GM19099 (cell line): Measurements from ENCODE around the gene MAP3K15.
A peak's percentile ranks its signal among the peaks of the same experiment; 100 is the strongest.

Source experiments
- POLR2A ChIP-seq: IDR thresholded peaks from 3 replicates; pipeline ENCODE4 v1.6.1; 2011; ENCODE audit warnings: low read depth; ENCODE audit not compliant: insufficient read length; ENCODE audit errors: extremely low read depth

Gene MAP3K15, protein sequence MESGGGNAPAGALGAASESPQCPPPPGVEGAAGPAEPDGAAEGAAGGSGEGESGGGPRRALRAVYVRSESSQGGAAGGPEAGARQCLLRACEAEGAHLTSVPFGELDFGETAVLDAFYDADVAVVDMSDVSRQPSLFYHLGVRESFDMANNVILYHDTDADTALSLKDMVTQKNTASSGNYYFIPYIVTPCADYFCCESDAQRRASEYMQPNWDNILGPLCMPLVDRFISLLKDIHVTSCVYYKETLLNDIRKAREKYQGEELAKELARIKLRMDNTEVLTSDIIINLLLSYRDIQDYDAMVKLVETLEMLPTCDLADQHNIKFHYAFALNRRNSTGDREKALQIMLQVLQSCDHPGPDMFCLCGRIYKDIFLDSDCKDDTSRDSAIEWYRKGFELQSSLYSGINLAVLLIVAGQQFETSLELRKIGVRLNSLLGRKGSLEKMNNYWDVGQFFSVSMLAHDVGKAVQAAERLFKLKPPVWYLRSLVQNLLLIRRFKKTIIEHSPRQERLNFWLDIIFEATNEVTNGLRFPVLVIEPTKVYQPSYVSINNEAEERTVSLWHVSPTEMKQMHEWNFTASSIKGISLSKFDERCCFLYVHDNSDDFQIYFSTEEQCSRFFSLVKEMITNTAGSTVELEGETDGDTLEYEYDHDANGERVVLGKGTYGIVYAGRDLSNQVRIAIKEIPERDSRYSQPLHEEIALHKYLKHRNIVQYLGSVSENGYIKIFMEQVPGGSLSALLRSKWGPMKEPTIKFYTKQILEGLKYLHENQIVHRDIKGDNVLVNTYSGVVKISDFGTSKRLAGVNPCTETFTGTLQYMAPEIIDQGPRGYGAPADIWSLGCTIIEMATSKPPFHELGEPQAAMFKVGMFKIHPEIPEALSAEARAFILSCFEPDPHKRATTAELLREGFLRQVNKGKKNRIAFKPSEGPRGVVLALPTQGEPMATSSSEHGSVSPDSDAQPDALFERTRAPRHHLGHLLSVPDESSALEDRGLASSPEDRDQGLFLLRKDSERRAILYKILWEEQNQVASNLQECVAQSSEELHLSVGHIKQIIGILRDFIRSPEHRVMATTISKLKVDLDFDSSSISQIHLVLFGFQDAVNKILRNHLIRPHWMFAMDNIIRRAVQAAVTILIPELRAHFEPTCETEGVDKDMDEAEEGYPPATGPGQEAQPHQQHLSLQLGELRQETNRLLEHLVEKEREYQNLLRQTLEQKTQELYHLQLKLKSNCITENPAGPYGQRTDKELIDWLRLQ (N-terminal part only)

DNA sequence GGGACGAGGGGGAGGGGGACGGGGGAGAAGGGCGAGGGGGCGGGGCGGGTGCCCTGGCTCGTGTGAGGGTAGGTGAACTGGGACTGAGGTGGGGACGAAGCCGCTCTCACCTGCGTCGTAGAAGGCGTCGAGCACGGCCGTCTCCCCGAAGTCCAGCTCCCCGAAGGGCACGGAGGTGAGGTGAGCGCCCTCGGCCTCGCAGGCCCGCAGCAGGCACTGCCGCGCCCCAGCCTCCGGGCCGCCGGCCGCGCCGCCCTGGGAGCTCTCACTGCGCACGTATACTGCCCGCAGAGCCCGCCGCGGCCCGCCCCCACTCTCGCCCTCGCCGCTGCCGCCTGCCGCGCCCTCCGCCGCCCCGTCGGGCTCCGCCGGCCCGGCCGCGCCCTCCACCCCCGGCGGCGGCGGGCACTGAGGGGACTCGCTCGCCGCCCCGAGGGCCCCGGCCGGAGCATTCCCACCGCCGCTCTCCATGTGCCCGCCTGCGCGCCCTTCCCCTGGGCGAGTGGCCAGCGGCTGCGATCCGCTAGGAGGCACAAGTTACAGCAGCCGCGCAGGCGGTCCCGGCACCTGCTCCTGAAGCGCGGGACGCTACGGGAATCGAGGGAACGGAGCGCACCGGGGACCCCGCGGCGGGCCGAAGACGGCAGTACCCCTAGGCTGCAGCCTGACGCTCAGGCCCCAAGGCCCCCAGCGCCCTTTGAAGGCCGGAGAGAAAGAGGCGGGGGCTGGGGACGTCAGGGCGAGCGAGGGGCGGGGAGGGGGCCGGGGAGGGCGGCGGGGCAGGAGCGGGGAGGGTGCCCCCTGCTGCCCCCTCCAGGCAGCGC is at the start of gene MAP3K15:
MAP3K15 (minus strand) TSS at position 718 of the 824 bp plus-strand sequence; CDS start at position 471, 247 bp downstream.
- no peak for TF ChIP-seq POLR2A

DNA sequence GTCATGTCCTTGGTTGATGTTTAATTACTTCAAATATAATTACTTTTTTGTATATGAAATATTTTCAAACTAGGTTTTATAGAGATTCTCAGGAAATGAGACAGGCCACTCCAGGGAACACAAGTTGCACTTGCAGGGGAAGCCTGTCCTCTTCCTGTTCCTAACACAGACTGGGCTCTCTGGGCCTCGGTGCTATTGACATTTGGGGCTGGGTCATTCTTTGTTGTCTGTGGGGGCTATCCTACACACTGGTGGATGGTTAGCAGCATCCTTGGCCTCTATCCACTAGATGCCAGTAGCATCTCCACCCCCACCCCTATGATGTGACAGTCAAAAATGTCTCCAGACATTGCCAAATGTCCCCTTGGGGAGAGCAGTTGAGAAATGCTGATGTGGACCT is 49.3 kb upstream of the MAP3K15 start:
- TF ChIP-seq POLR2A, result no peak

DNA sequence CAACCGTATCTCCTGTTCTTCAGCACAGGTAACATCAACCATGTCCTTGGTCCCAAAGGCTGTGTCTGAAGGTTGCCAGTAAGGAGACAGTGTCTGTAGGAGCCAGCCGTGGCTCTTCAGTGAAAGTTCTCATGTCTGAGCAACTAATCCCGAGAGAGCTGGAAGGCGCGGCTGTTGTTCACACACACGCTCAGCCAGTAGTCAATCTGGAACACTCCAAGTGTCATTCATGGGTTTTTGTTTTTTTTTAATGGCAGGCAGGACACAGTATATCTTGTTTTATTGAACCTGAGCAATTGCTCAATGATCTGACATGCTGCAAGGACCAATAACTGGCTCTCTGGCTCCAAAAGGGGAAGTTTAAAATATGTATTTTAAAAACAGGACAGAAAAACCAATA is 48.4 kb upstream of the MAP3K15 start:
- no peak for TF ChIP-seq POLR2A

DNA sequence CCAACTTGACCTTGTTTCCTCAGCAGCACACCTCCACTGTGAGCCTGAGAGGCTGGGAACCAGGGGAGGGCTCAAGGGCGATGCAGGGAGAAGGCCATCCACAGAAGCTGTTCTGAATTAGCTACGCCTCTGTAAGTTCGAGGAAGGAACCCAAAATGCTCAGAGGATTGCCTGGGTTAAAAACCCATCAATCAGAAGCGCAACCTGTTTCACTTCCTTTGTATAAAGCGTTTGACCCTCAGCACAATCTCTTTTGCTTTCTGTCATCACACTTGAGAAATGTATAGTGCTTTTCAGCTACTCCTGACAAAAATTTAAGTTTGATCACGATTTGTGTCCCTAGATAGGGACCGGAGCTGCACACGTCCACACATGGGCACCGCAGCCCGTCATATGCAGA is 48.0 kb upstream of the MAP3K15 start:
- TF ChIP-seq POLR2A, result peak; percentile 28

DNA sequence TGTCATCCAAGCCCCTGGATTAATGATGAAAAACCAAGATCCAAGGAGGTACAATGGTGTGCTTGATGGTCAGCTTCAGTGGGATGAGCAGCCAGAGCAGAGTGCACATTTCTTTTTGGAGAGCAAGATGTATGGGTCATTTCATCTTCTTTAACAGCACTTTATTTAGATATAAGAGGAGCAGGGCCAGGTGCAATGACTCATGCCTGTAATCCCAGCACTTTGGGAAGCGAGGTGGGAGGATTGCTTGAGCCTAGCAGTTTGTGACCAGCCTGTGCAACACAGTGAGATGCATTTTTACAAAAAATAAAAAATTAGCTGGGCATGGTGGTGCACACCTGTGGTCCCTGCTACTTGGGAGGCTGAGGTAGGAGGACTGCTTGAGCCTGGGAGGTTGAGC is 45.3 kb upstream of the MAP3K15 start:
- TF ChIP-seq POLR2A, result no peak

DNA sequence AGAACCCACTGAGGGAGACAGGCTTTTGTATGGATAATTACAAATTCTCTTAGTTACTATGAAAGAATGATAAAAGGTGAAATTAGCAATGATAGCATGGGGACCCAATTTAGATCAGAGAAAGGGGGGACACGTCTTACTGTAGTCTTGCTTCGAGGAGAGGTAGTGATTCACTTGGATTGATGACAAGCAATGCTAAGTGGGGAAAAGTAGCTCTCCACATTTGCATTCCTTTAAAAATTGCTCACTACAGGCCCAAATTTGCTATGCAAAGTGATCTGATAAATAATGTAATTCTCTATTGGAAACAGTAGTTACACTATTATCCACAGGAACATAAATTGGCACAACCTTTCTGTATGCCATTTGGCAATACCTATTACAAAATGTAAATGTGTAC is 42.5 kb upstream of the MAP3K15 start:
- no peak for TF ChIP-seq POLR2A

DNA sequence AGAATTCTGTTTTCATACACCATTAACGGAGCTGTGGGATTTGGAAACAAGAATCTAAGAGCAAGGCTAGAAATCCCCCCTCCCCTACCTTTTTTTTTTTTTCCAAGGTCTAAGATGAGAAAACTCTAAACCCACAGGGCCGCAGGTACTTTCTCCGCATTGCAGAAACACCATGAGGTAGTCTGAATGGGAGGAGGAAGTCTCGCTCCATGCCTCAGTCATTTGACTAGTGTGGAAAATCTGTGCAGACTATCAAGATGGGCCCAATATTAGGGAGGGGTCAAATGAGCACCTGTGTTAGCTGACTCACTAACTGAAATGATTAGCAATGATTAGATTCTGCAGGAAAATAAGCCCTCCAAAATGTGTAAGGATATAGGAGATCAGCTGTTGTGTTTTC is 40.9 kb upstream of the MAP3K15 start:
- no peak for TF ChIP-seq POLR2A

DNA sequence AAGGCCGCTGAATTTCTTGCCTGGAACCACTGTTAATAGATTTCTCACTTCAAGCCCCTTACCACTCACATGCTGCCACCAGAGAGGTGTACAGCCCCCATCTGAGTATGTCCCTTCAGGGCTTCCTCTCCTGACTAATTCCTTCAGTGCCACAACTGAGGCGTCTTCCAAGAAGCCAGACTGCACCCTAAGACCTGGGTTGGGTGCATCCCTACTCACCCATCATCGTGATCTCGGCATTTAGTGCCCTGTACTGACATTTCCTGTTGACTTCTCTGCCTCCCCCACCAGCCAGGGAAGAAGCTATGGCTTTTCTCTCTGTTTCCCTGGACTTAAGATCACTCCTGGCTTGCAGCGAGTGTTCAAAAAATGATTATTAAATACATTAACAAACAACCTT is 40.4 kb upstream of the MAP3K15 start:
- TF ChIP-seq POLR2A, result no peak

DNA sequence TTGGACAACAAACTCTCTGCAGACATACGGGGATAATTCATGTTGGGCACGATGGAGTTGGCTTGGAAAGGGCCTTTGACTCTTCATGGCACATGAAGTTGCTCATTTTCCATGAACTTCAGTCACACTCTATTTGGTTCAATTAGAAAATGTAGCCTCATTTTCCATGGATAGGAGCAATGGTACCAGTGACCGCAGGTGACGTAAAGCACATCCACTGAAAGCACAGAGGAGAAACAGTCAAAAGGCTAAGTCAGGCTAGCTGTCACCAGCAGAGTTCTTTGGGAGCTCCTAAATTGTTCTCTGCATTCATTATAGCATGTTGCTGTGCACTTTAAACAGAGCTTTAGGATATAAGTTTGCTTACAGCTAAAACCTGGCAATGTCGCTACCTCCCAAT is 39.9 kb upstream of the MAP3K15 start:
- no peak for TF ChIP-seq POLR2A

DNA sequence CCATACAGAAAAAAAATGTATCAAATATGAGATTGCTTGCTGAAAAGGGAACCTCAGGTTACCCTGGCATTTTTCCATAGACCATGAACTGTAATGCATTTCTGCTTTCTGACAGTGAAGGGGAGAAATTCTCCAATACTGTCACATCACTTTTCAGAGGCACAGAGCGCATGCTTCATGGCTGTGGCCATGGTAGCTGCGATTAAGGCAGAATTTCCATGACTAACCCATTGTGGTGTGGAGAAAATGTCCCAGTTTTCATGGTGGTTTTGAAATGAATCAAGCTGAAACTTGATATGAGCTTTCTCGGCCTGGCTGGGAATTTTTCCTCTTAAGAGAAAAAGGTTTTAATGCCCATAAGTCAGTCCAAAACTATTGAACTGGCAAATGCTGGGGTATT is 39.5 kb upstream of the MAP3K15 start:
- no peak for TF ChIP-seq POLR2A

DNA sequence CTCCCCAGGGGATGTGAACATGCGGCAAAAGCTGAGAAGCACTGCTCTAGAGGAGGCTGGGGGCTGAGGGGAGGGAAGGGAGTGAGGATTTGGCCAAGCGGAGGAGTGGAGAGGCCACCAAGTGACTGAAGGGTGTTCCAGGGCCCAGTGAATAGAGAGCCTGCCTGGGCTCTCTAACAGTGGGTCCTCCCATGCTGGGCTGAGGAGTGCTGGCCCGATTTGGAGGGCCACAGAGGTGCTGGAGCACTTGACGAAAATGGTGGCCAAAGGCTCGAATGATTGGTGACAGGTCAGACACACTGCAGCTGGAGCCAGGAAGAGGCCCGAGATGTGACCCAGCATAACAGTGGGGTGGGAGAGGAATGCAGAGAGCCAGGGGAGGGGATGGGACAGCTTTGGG is 37.5 kb upstream of the MAP3K15 start:
- no peak for TF ChIP-seq POLR2A

DNA sequence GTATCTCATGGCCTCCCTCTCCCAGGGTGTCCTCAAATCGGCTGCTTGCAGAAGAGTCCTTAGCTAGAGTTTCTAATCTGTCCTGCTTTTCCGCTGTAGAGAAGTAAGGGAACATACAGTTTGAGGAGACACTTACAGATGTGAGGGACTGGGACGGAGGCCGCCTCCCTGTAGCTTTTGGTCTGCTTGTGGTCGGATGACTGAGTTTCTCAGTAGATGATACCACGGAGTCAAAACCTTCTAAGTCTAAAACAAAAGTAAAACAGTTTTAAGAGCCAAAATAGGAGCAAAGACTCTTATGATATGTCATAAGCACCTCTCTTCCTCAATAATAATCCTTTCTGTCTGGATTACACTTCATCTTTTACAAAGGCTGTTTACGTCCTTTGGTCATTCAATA is 34.5 kb upstream of the MAP3K15 start:
- TF ChIP-seq POLR2A, result no peak

DNA sequence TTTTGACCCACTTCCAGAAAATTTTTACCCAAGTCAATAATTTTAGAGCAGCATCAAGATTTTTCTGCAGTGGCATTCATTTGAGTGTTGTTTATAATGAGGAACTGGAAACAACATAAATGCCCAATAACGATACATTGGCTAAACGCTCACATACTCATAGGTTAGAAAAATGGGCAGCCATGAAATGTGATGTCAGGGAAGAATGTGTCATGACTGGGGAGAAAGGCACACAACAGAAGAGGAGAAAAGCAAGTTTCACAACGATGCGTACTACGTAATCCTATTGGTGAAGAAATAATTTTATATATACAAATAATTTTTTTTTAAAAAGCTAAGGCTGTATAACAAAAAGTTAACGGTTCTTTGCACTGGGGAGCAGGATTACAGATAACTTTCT is 33.6 kb upstream of the MAP3K15 start:
- no peak for TF ChIP-seq POLR2A

DNA sequence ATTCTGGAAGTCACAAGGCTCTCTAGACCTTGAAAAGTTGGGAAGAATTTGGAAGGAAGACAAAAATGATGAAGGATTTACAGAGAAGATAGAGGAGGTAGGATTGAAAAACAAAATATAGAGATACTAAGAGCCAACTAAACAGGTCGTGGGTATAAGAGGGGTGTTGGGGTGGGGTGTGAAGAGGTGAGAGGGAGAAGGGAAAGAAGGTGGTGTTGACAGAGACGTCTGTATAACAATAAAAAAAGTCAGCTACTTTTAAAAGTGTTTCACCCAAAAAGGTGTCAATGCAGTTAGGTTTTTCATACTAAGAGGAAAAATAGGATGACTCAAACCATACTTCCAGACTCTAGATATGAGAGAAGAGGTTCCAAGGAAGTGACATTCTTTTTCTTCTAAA is 33.0 kb upstream of the MAP3K15 start:
- TF ChIP-seq POLR2A, result no peak
